ENCODE results near the gene DBNDD2. TPM values are rescaled to one million over a fixed set of nuclear protein-coding genes. Genes with fewer than 3 reads are reported as not detected.

The DBNDD2 gene
- total RNA-seq, 1 experiment from 2014 or later: 12.5 TPM

GRCh38 chr20:45419188-45420091 is 11.4 kb downstream of the DBNDD2 start:
- peaks cover 28% of the 10 kb centered on the region for H3K36me3 ChIP-seq (replicated peaks; ENCODE audit: control insufficient read depth, insufficient read depth, low read length)
- H3K27me3 ChIP-seq (ENCODE audit: control insufficient read depth, insufficient read depth, low read length): no peaks in the 10 kb centered on the region
- H3K4me3 ChIP-seq (ENCODE audit: insufficient read depth, low read depth, low read length): no peak overlapping the region
- no peak for DNase-seq

DNA sequence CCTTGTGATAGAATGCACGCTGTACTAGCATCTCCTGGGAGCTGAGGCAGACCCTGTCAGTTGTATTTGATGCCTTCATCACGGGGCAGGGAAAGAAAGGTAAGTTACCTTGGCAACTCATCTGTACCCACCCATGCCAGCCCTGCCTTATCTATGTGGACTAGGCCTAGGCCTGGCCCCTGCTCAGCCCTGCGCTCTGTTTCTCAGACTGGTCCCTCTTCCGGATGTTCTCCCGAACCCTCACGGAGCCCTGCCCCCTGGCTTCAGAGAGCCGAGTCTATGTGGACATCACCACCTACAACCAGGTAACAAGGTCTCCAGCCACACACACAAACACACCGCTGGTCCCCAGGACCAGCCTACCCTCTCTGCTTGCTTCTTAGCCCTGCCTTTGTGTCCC is 12.0 kb downstream of the DBNDD2 start:
- H3K27me3 ChIP-seq (ENCODE audit: control insufficient read depth, insufficient read depth, low read length): no peaks in the 10 kb centered on the region
- no peak for DNase-seq
- H3K4me3 ChIP-seq (ENCODE audit: insufficient read depth, low read depth, low read length): no peak overlapping the region
- H3K36me3 ChIP-seq (replicated peaks; ENCODE audit: control insufficient read depth, insufficient read depth, low read length): peaks cover 33% of the 10 kb centered on the region

DNA sequence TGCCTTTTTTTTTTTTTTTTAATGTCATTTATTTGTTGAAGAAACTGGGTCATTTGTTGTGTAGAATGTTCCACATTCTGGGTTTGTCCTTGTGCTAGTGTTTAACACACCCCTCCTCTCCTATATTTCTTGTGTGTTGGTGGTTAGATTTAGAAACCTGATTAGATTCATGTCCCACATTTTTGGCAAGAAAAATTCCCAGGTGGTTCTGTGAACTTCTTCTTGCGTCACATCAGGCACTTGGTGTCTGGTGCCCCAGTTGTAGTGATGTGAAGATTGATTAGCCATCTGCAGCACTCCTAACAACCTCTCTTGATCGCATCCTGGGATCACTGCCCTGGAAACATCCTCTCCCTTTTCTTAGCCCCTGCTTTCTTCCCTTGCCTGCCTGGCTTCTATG is 15.6 kb downstream of the DBNDD2 start:
- Histone ChIP-seq H3K4me3 (ENCODE audit: insufficient read depth, low read depth, low read length) (no peak overlapping the region), H3K36me3 (replicated peaks; ENCODE audit: control insufficient read depth, insufficient read depth, low read length) (peaks cover 35% of the 10 kb centered on the region), H3K27me3 (ENCODE audit: control insufficient read depth, insufficient read depth, low read length) (no peaks in the 10 kb centered on the region)
- no peak for DNase-seq

GRCh38 chr20:45425561-45425960 is 17.5 kb downstream of the DBNDD2 start:
- Histone ChIP-seq H3K27me3 (ENCODE audit: control insufficient read depth, insufficient read depth, low read length) (no peaks in the 10 kb centered on the region), H3K36me3 (replicated peaks; ENCODE audit: control insufficient read depth, insufficient read depth, low read length) (peaks cover 21% of the 10 kb centered on the region), H3K4me3 (ENCODE audit: insufficient read depth, low read depth, low read length) (no peak overlapping the region)
- no peak for DNase-seq

GRCh38 chr20:45426320-45427016 is 18.4 kb downstream of the DBNDD2 start:
- Histone ChIP-seq H3K36me3 (replicated peaks; ENCODE audit: control insufficient read depth, insufficient read depth, low read length) (peaks cover 18% of the 10 kb centered on the region), H3K4me3 (ENCODE audit: insufficient read depth, low read depth, low read length) (no peak overlapping the region), H3K27me3 (ENCODE audit: control insufficient read depth, insufficient read depth, low read length) (no peaks in the 10 kb centered on the region)
- DNase-seq: no peak

- peaks cover 15% of the 10 kb centered on the region for H3K36me3 ChIP-seq (replicated peaks; ENCODE audit: control insufficient read depth, insufficient read depth, low read length)
- DNase-seq: no peak
- no peak overlapping the region for H3K4me3 ChIP-seq (ENCODE audit: insufficient read depth, low read depth, low read length)
- H3K27me3 ChIP-seq (ENCODE audit: control insufficient read depth, insufficient read depth, low read length): no peaks in the 10 kb centered on the region
These were observed 19.4 kb downstream of the DBNDD2 start for GRCh38 chr20:45427236-45428149.

DNA sequence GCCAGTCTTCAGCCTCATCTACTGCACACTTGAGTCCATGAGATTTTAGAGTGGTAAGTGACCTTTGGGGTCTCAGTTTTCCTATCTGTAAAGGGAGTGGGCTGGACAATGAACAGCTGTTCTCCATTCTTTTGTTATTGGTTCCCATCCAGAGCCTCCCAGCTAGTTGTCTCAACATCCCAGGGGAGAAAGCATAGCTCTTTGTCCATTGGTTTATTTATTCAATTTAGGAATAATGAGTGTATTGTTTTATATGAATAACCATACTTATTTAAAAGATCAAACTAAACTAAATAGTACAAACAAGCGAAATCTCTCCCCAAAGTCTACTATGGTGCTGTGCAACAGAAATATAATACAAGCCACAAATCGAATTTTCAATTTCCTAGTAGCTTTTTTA is 21.5 kb downstream of the DBNDD2 start:
- DNase-seq: no peak
- Histone ChIP-seq H3K4me3 (ENCODE audit: insufficient read depth, low read depth, low read length) (no peak overlapping the region), H3K36me3 (replicated peaks; ENCODE audit: control insufficient read depth, insufficient read depth, low read length) (peaks cover 6% of the 10 kb centered on the region), H3K27me3 (ENCODE audit: control insufficient read depth, insufficient read depth, low read length) (no peaks in the 10 kb centered on the region)

GRCh38 chr20:45432294-45432693 is 24.2 kb downstream of the DBNDD2 start:
- H3K4me3 ChIP-seq (ENCODE audit: insufficient read depth, low read depth, low read length): no peak overlapping the region
- peaks cover 3% of the 10 kb centered on the region; the same call in 1 of the 2 replicates for H3K27me3 ChIP-seq (ENCODE audit: control insufficient read depth, insufficient read depth, low read length)
- no peaks in the 10 kb centered on the region for H3K36me3 ChIP-seq (replicated peaks; ENCODE audit: control insufficient read depth, insufficient read depth, low read length)
- no peak for DNase-seq

- no peaks in the 10 kb centered on the region for H3K36me3 ChIP-seq (replicated peaks; ENCODE audit: control insufficient read depth, insufficient read depth, low read length)
- H3K27me3 ChIP-seq (ENCODE audit: control insufficient read depth, insufficient read depth, low read length): peaks cover 3% of the 10 kb centered on the region; the same call in 1 of the 2 replicates
- no peak overlapping the region for H3K4me3 ChIP-seq (ENCODE audit: insufficient read depth, low read depth, low read length)
- DNase-seq: peak; percentile 38
These were observed 25.2 kb downstream of the DBNDD2 start for GRCh38 chr20:45433316-45433715.

- Histone ChIP-seq H3K27me3 (ENCODE audit: control insufficient read depth, insufficient read depth, low read length) (peaks cover 3% of the 10 kb centered on the region; the same call in 1 of the 2 replicates), H3K36me3 (replicated peaks; ENCODE audit: control insufficient read depth, insufficient read depth, low read length) (no peaks in the 10 kb centered on the region), H3K4me3 (ENCODE audit: insufficient read depth, low read depth, low read length) (no peak overlapping the region)
- DNase-seq: no peak
These were observed 25.9 kb downstream of the DBNDD2 start for GRCh38 chr20:45433976-45434375.

- DNase-seq: peak; percentile 92
- H3K4me3 ChIP-seq (ENCODE audit: insufficient read depth, low read depth, low read length): peak overlapping the region; percentile 43
- H3K36me3 ChIP-seq (replicated peaks; ENCODE audit: control insufficient read depth, insufficient read depth, low read length): no peaks in the 10 kb centered on the region
- H3K27me3 ChIP-seq (ENCODE audit: control insufficient read depth, insufficient read depth, low read length): peaks cover 3% of the 10 kb centered on the region; the same call in 1 of the 2 replicates
These were observed 28.8 kb downstream of the DBNDD2 start for GRCh38 chr20:45436732-45437485.

DNA sequence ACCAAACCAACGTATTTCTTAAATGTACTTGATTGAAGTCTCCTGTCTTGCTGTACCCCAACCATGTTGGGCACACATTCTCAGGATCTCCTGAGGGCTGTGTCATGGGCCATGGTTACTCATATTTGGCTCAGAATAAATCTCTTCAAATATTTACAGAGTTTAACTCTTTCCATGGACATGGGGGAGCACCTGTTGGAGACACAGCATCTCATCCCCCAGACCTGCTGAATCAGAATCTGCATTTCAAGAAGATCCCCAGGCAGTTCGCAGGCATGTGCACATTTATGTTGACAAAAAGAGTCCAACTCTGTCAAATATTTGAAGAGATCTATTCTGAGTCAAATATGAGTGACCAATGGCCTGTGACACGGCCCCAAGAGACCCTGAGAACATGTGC is 32.3 kb downstream of the DBNDD2 start:
- Histone ChIP-seq H3K36me3 (replicated peaks; ENCODE audit: control insufficient read depth, insufficient read depth, low read length) (no peaks in the 10 kb centered on the region), H3K27me3 (ENCODE audit: control insufficient read depth, insufficient read depth, low read length) (peaks cover 3% of the 10 kb centered on the region; the same call in 1 of the 2 replicates), H3K4me3 (ENCODE audit: insufficient read depth, low read depth, low read length) (no peak overlapping the region)
- DNase-seq: no peak

DNA sequence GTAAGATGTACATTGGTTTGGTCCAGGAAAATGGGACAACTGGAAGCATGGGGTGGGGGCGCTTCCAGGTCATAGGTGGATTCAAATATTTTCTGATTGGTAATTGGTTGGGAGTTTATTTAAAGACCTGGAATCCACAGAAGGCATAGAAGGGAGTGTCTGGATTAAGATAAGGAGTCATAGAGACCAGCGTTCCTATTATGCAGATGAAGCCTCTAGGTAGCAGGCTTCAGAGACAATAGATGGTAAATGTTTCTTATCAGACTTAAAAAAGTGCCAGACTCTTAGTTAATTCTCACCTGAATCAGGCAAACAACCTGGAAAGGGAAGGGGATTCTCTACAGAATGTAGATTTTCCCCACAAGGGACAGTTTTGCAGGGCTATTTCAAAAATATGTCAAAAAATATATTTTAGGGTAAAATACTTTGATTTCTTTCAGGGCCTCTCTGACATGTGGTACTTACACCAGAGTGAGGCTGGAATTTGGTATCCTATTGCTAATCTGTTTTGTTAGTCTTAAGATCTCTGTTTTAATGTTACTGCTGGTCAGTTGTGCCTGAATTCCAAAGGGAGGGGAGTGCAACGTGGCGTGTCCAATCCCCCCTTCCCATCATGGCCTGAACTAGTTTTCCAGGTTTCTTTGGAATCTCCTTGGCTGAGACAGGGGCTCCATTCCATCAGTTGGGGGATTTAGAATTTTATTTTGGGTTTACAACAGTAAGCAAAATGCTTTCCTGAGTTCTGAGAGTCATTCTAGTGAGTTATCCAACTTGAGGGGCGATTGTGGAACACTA is 33.0 kb downstream of the DBNDD2 start:
- DNase-seq: no peak
- peaks cover 2% of the 10 kb centered on the region; the same call in 1 of the 2 replicates for H3K27me3 ChIP-seq (ENCODE audit: control insufficient read depth, insufficient read depth, low read length)
- no peaks in the 10 kb centered on the region for H3K36me3 ChIP-seq (replicated peaks; ENCODE audit: control insufficient read depth, insufficient read depth, low read length)
- no peak overlapping the region for H3K4me3 ChIP-seq (ENCODE audit: insufficient read depth, low read depth, low read length)

All from H7 (cell line).